Astrocyte (in vitro differentiated cells and primary cell): ENCODE results near the gene NPDC1. TPM values are rescaled to one million over a fixed set of nuclear protein-coding genes. Genes with fewer than 3 reads are reported as not detected.

ENCODE experiments used
- DNase-seq: peaks from one replicate; pipeline ENCODE4 v3.0.0-alpha.2; 2010; ENCODE audit warnings: low read depth
- FAIRE-seq: peaks from 2 replicates; lab custom pipeline; 2011; peaks lifted over from hg19 to GRCh38; lab: Jason Lieb, UNC
- H2AFZ ChIP-seq: 2 replicates; pipeline ENCODE4 v1.6.0; 2012; ENCODE audit warnings: low read depth, low read length, inconsistent platforms
- H3K27ac ChIP-seq: 2 replicates; pipeline ENCODE4 v1.5.1; 2011; ENCODE audit warnings: low read depth, low read length, inconsistent platforms
- H3K27me3 ChIP-seq: 2 replicates; pipeline ENCODE4 v1.6.0; 2011; ENCODE audit warnings: low read length, inconsistent platforms; ENCODE audit not compliant: insufficient read depth
- H3K36me3 ChIP-seq: 2 replicates; pipeline ENCODE4 v1.5.1; 2011; ENCODE audit warnings: low read length, inconsistent platforms; ENCODE audit not compliant: insufficient read depth
- H3K4me1 ChIP-seq: 2 replicates; pipeline ENCODE4 v1.5.1; 2011; ENCODE audit warnings: low read length, inconsistent platforms; ENCODE audit not compliant: insufficient read depth
- H3K4me2 ChIP-seq: 2 replicates; pipeline ENCODE4 v1.6.0; 2012; ENCODE audit warnings: low read length, inconsistent platforms
- H3K4me3 ChIP-seq: 2 replicates; pipeline ENCODE4 v1.5.1; 2011; ENCODE audit warnings: low read depth, mild to moderate bottlenecking, low read length, inconsistent platforms; ENCODE audit not compliant: insufficient read depth
- H3K79me2 ChIP-seq: 2 replicates; pipeline ENCODE4 v1.6.0; 2012; ENCODE audit warnings: mild to moderate bottlenecking, low read length, inconsistent platforms; ENCODE audit not compliant: insufficient read depth
- H3K9ac ChIP-seq: 2 replicates; pipeline ENCODE4 v1.6.0; 2012; ENCODE audit warnings: mild to moderate bottlenecking, low read length, inconsistent platforms
- H3K9me3 ChIP-seq: 2 replicates; pipeline ENCODE4 v1.5.1; 2012; ENCODE audit warnings: low read depth, mild to moderate bottlenecking, low read length, inconsistent platforms; ENCODE audit not compliant: insufficient read depth
- H4K20me1 ChIP-seq: 2 replicates; pipeline ENCODE4 v1.6.0; 2012; ENCODE audit warnings: low read length, inconsistent platforms; ENCODE audit not compliant: insufficient read depth
- H3K27ac Mint-ChIP-seq: one replicate; pipeline ENCODE4 v1.8.0; 2021; ENCODE audit warnings: mild to moderate bottlenecking, mixed read lengths; ENCODE audit not compliant: unreplicated experiment
- H3K27me3 Mint-ChIP-seq: one replicate; pipeline ENCODE4 v1.8.0; 2021; ENCODE audit warnings: low read depth, mixed read lengths; ENCODE audit not compliant: unreplicated experiment
- H3K36me3 Mint-ChIP-seq: one replicate; pipeline ENCODE4 v1.8.0; 2021; ENCODE audit warnings: low read depth, mixed read lengths; ENCODE audit not compliant: unreplicated experiment
- H3K4me1 Mint-ChIP-seq: one replicate; pipeline ENCODE4 v1.8.0; 2021; ENCODE audit warnings: low read depth, mixed read lengths; ENCODE audit not compliant: unreplicated experiment
- H3K4me3 Mint-ChIP-seq: one replicate; pipeline ENCODE4 v1.8.0; 2021; ENCODE audit warnings: mild to moderate bottlenecking, moderate library complexity, mixed read lengths; ENCODE audit not compliant: unreplicated experiment
- H3K9me3 Mint-ChIP-seq: one replicate; pipeline ENCODE4 v1.8.0; 2021; ENCODE audit warnings: mild to moderate bottlenecking, mixed read lengths; ENCODE audit not compliant: unreplicated experiment
- CTCF ChIP-seq: IDR thresholded peaks from 2 replicates; pipeline ENCODE4 v1.5.1; 2011; ENCODE audit warnings: low read depth, mild to moderate bottlenecking, inconsistent platforms, low read length, moderate library complexity; ENCODE audit not compliant: insufficient read depth
- EZH2 ChIP-seq: IDR thresholded peaks from 2 replicates; pipeline ENCODE4 v1.6.1; 2012; ENCODE audit warnings: mild to moderate bottlenecking, low read length, inconsistent platforms; ENCODE audit not compliant: insufficient read depth
- total RNA-seq: library from RNA; stranded (reverse); gene quantifications from 2 replicates; pipeline ENCODE4 v1.2.1, GENCODE V29; 2021

The NPDC1 gene
- total RNA-seq, 1 donor from 2014 or later, result 66.8 TPM

DNA sequence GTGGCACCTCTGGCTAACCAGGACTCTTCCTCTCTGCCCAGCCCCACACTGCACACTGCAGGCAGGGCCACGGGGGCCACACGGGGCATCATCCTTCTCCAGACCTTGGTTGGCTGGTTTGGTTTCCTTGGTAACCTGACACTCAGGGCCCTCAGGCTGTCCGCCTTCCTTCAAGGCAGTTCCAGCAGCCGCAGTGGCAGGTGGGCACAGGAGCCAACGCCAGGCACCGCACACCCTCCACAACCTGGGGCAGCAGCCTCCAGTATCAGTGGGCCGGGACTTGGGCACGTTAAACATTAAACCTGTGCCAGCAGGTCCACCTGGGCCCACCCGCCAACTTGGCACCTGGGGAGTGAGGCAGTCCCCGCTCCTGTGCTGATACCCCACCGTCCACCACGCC, 1.9 kb downstream of the NPDC1 start:
- Mint-ChIP-seq H3K4me1 (peaks cover 2% of the 10 kb centered on the region), H3K27me3 (peaks cover 15% of the 10 kb centered on the region), H3K4me3 (no peak overlapping the region), H3K9me3 (no peaks in the 10 kb centered on the region), H3K36me3 (no peaks in the 10 kb centered on the region), H3K27ac (no peak overlapping the region)
- peaks cover 16% of the 10 kb centered on the region for H3K4me1 ChIP-seq
- no peak overlapping the region for H3K9ac ChIP-seq
- H3K79me2 ChIP-seq, result peaks cover 22% of the 10 kb centered on the region
- H3K4me2 ChIP-seq, result peak overlapping the region; percentile 98
- FAIRE-seq, result no peak
- no peaks in the 10 kb centered on the region for H3K9me3 ChIP-seq
- H3K27me3 ChIP-seq, result no peaks in the 10 kb centered on the region
- TF ChIP-seq CTCF (no peak), EZH2 (no peak)
- H2AFZ ChIP-seq, result no peak overlapping the region
- H4K20me1 ChIP-seq, result peaks cover 32% of the 10 kb centered on the region
- H3K27ac ChIP-seq, result no peak overlapping the region
- no peak overlapping the region for H3K4me3 ChIP-seq
- DNase-seq, result no peak
- H3K36me3 ChIP-seq, result no peaks in the 10 kb centered on the region

DNA sequence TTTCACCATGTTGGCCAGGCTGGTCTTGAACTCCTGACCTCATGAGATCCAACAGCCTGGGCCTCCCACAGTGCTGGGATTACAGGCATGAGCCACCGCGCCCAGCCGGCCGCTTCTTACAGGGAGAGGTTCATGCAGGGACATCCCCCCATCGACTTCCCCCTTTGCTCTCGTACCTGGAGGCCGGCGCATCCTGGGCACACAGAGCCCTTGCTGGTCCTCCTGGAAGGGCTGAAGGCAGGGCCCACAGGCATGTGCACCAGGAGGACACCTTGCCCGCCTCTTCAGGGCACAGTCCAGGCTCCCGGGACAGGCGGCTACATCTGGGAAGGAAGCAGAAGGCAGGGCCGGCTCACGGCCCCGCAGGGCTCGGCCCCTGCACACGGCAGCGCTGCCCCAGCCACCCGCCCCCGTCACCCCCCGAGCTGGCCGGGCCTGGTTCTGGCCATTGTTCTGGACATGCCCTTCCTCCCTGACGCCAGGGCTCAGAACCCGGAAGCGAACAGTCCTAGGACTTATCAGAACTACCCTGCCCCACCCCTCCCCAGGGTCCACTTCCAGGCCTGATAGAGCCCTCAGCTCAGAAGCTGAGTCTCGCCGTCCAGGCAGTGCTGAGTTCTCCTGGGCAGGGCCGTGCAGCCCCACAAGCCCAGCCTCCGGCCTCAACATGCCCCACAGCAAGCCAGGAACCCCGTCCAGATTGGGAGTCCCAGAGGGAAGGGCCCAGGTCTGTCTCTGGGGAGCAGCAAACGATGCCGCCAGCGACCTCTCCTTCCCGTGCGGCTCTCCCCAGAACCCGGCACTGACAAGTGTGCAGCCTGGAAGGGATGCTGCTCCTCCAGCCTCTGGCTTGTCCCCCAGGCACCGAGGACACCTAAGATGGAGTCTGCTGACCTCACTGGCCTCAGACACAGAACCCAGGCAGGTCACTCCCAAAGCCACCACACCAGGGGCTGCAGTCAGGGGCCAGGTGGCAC, 2.9 kb downstream of the NPDC1 start:
- no peak overlapping the region for H3K4me2 ChIP-seq
- DNase-seq, result no peak
- TF ChIP-seq CTCF, result no peak
- no peak for TF ChIP-seq EZH2
- Mint-ChIP-seq H3K9me3 (no peaks in the 10 kb centered on the region), H3K27ac (no peak overlapping the region), H3K27me3 (peaks cover 13% of the 10 kb centered on the region), H3K36me3 (peaks cover 2% of the 10 kb centered on the region), H3K4me1 (peaks cover 2% of the 10 kb centered on the region), H3K4me3 (no peak overlapping the region)
- H3K79me2 ChIP-seq, result peaks cover 22% of the 10 kb centered on the region
- no peak overlapping the region for H2AFZ ChIP-seq
- H4K20me1 ChIP-seq, result peaks cover 32% of the 10 kb centered on the region
- no peak overlapping the region for H3K27ac ChIP-seq
- H3K36me3 ChIP-seq, result no peaks in the 10 kb centered on the region
- H3K4me3 ChIP-seq, result no peak overlapping the region
- H3K27me3 ChIP-seq, result no peaks in the 10 kb centered on the region
- no peaks in the 10 kb centered on the region for H3K9me3 ChIP-seq
- H3K9ac ChIP-seq, result no peak overlapping the region
- no peak for FAIRE-seq
- H3K4me1 ChIP-seq, result peaks cover 16% of the 10 kb centered on the region

- H3K36me3 Mint-ChIP-seq, result peaks cover 6% of the 10 kb centered on the region
- H3K27me3 ChIP-seq, result no peaks in the 10 kb centered on the region
- H4K20me1 ChIP-seq, result peaks cover 28% of the 10 kb centered on the region
- FAIRE-seq, result no peak
- peaks cover 13% of the 10 kb centered on the region for H3K4me1 ChIP-seq
- no peaks in the 10 kb centered on the region for H3K9me3 Mint-ChIP-seq
- no peak overlapping the region for H3K4me2 ChIP-seq
- peaks cover 22% of the 10 kb centered on the region for H3K79me2 ChIP-seq
- H3K4me1 Mint-ChIP-seq, result peaks cover 2% of the 10 kb centered on the region
- DNase-seq, result no peak
- H3K27ac Mint-ChIP-seq, result no peak overlapping the region
- H3K36me3 ChIP-seq, result no peaks in the 10 kb centered on the region
- H3K9ac ChIP-seq, result no peak overlapping the region
- H3K27me3 Mint-ChIP-seq, result no peaks in the 10 kb centered on the region
- H3K4me3 ChIP-seq, result no peak overlapping the region
- H3K27ac ChIP-seq, result no peak overlapping the region
- H2AFZ ChIP-seq, result no peak overlapping the region
- H3K9me3 ChIP-seq, result no peaks in the 10 kb centered on the region
- no peak overlapping the region for H3K4me3 Mint-ChIP-seq
- TF ChIP-seq EZH2 (no peak), CTCF (no peak)
Observed at GRCh38 chr9:137041124-137041523, 4.9 kb downstream of the NPDC1 start.
